CD14-positive monocyte (primary cell): Measurements from ENCODE around the gene LRSAM1. TPM values are rescaled to one million over a fixed set of nuclear protein-coding genes. Genes with fewer than 3 reads are reported as not detected.
A peak's percentile ranks its signal among the peaks of the same experiment; 100 is the strongest.

Experiments
- DNase-seq, 3 donors: peaks; one replicate each; pipeline ENCODE4 v3.0.0-alpha.2; 2011 to 2022
- H2AFZ ChIP-seq: 2 replicates; pipeline ENCODE4 v1.6.0; 2012; ENCODE audit warnings: mild to moderate bottlenecking, low read depth, low read length, inconsistent platforms; ENCODE audit not compliant: insufficient read depth, poor library complexity, severe bottlenecking
- H3K27ac ChIP-seq, 2 donors: 1 replicate in 1 of 2; 2 replicates in 1 of 2; pipeline ENCODE4 v1.5.1; 2012 to 2013; ENCODE audit warnings: low read length in 2 of 2, control low read depth in 1 of 2, inconsistent platforms in 1 of 2, low read depth in 1 of 2, mild to moderate bottlenecking in 1 of 2
- H3K27me3 ChIP-seq, 2 donors: one replicate each; pipeline versions ENCODE4 v1.6.0 to v1.6.1; 2011 to 2013; ENCODE audit warnings: low read length in 2 of 2; ENCODE audit not compliant: control insufficient read depth in 2 of 2, insufficient read depth in 2 of 2
- H3K36me3 ChIP-seq, 2 donors: replicated peaks in 1 of 2; 1 replicate in 1 of 2; 2 replicates in 1 of 2; pipeline versions ENCODE4 v1.5.1 to v1.6.1; 2012 to 2013; ENCODE audit warnings: low read length in 2 of 2, control low read depth in 1 of 2, inconsistent platforms in 1 of 2, mild to moderate bottlenecking in 1 of 2; ENCODE audit not compliant: insufficient read depth in 2 of 2, control insufficient read depth in 1 of 2
- H3K4me1 ChIP-seq, 2 donors: 1 replicate in 1 of 2; 2 replicates in 1 of 2; pipeline versions ENCODE4 v1.5.1 to v1.6.1; 2012 to 2013; ENCODE audit warnings: low read length in 2 of 2, control low read depth in 1 of 2, inconsistent platforms in 1 of 2, mild to moderate bottlenecking in 1 of 2, moderate library complexity in 1 of 2; ENCODE audit not compliant: insufficient read depth in 2 of 2, control insufficient read depth in 1 of 2
- H3K4me2 ChIP-seq: replicated peaks from 2 replicates; pipeline ENCODE3; 2012; ENCODE audit warnings: low read length, moderate library complexity, mild to moderate bottlenecking; ENCODE audit not compliant: poor library complexity, severe bottlenecking; ENCODE audit errors: extremely low read depth
- H3K4me3 ChIP-seq, 3 experiments: fragments of 200-600 bp in 1 of 3; sonication (generic) in 1 of 3; replicated peaks in 1 of 3; 1 replicate in 2 of 3; 2 replicates in 1 of 3; pipeline ENCODE4 v1.5.1; 2011 to 2013; ENCODE audit warnings: low read length in 3 of 3, mild to moderate bottlenecking in 3 of 3, control low read depth in 2 of 3, low read depth in 2 of 3, inconsistent platforms in 1 of 3, moderate library complexity in 1 of 3
- H3K79me2 ChIP-seq: 2 replicates; pipeline ENCODE4 v1.6.0; 2012; ENCODE audit warnings: mild to moderate bottlenecking, control low read depth, inconsistent platforms, low read length, moderate library complexity; ENCODE audit not compliant: insufficient read depth
- H3K9ac ChIP-seq: 2 replicates; pipeline ENCODE4 v1.6.0; 2017; ENCODE audit warnings: low read length, mild to moderate bottlenecking; ENCODE audit not compliant: insufficient read depth, poor library complexity, severe bottlenecking
- H3K9me3 ChIP-seq, 2 donors: replicated peaks in 1 of 2; 1 replicate in 1 of 2; 2 replicates in 1 of 2; pipeline versions ENCODE4 v1.5.1 to v1.6.1; 2012 to 2013; ENCODE audit warnings: low read length in 2 of 2, control low read depth in 1 of 2; ENCODE audit not compliant: control insufficient read depth in 1 of 2, insufficient read depth in 1 of 2
- H4K20me1 ChIP-seq: 2 replicates; pipeline ENCODE4 v1.6.0; 2012; ENCODE audit warnings: mild to moderate bottlenecking, low read length, control low read depth, moderate library complexity; ENCODE audit not compliant: insufficient read depth
- H3K27ac Mint-ChIP-seq, 7 donors: one replicate each; pipeline ENCODE4 v1.8.0; 2020; ENCODE audit warnings: mild to moderate bottlenecking in 7 of 7, mixed read lengths in 7 of 7, moderate library complexity in 6 of 7, inconsistent platforms in 2 of 7
- H3K27me3 Mint-ChIP-seq, 3 donors: one replicate each; pipeline ENCODE4 v1.8.0; 2021 to 2022; ENCODE audit warnings: low read depth in 3 of 3, mild to moderate bottlenecking in 3 of 3, mixed read lengths in 3 of 3, moderate library complexity in 3 of 3, inconsistent platforms in 1 of 3
- H3K36me3 Mint-ChIP-seq, 2 donors: one replicate each; pipeline ENCODE4 v1.8.0; 2020; ENCODE audit warnings: mixed read lengths in 2 of 2, inconsistent platforms in 1 of 2, mild to moderate bottlenecking in 1 of 2
- H3K4me1 Mint-ChIP-seq: one replicate; pipeline ENCODE4 v1.8.0; 2020; ENCODE audit warnings: mild to moderate bottlenecking, mixed read lengths
- H3K4me3 Mint-ChIP-seq, 2 donors: one replicate each; pipeline ENCODE4 v1.8.0; 2020; ENCODE audit warnings: mild to moderate bottlenecking in 2 of 2, mixed read lengths in 2 of 2, moderate library complexity in 1 of 2
- H3K9me3 Mint-ChIP-seq, 7 donors: one replicate each; pipeline ENCODE4 v1.8.0; 2020 to 2022; ENCODE audit warnings: mixed read lengths in 7 of 7, mild to moderate bottlenecking in 6 of 7, moderate library complexity in 6 of 7, inconsistent platforms in 2 of 7
- WGBS: methylation state at CpG from one replicate; pipeline ENCODE4 v1.1.5; 2013; ENCODE audit warnings: missing lambda C conversion rate; ENCODE audit not compliant: insufficient coverage; 5-methylcytosine and 5-hydroxymethylcytosine counted together
- intact Hi-C, 2 donors: fragments of 100-400 bp; cut with micrococcal nuclease; formaldehyde crosslinking; loops; one replicate each; pipeline versions ENCODE4 v1.15.0 to v1.15.1; 2023
- polyA plus RNA-seq, 3 donors: library from polyadenylated mRNA; depleted of rRNA in 1 of 3; unstranded in 2 of 3; stranded (reverse) in 1 of 3; fragments of 300-500 nt in 2 of 3; fragments of >200 nt in 1 of 3; fragmentation: Illumina TruSeq in 2 of 3; gene quantifications; 1 replicate in 2 of 3; 2 replicates in 1 of 3; pipeline ENCODE4 v1.2.3, GENCODE V29; 2012 to 2021
- TF ChIP-seq, protein P1 (sequence below): fragments of 200-600 bp; IDR thresholded peaks from one replicate; pipeline ENCODE4 v1.8.0; 2022; ENCODE audit warnings: antibody characterized with exemption, mild to moderate bottlenecking

The LRSAM1 gene
- polyA plus RNA-seq, 3 donors: 6.0 to 19.8 (median 8.2) TPM

- Histone ChIP-seq H3K27me3 (no peaks in the 10 kb centered on the region), H3K36me3 (peaks cover 84 to 98% of the 10 kb centered on the region in 2 donors), H3K9me3 (no peaks in the 10 kb centered on the region), H3K27ac (no peak overlapping the region), H4K20me1 (peaks cover 69% of the 10 kb centered on the region), H3K9ac (no peak overlapping the region), H3K4me1 (no peaks in the 10 kb centered on the region), H3K4me3 (no peak overlapping the region), H3K79me2 (no peaks in the 10 kb centered on the region), H3K4me2 (no peak overlapping the region), H2AFZ (no peak overlapping the region)
- H3K27ac Mint-ChIP-seq: no peak overlapping the region
- no peaks in the 10 kb centered on the region for H3K9me3 Mint-ChIP-seq
- H3K4me3 Mint-ChIP-seq: no peak overlapping the region
- intact Hi-C loops: loop anchor here in 1 of 2 donors (10.0 kb wide), 1 partner anchor 365 kb away; the partner anchor contains the start of gene AK1
- peaks cover 69 to 89% of the 10 kb centered on the region in 2 donors for H3K36me3 Mint-ChIP-seq
- peak in 1 of 3 donors; percentile 2 for DNase-seq
- H3K27me3 Mint-ChIP-seq: peaks cover 1 to 9% (median 4%) of the 10 kb centered on the region in 3 donors
- TF ChIP-seq, protein P1, sequence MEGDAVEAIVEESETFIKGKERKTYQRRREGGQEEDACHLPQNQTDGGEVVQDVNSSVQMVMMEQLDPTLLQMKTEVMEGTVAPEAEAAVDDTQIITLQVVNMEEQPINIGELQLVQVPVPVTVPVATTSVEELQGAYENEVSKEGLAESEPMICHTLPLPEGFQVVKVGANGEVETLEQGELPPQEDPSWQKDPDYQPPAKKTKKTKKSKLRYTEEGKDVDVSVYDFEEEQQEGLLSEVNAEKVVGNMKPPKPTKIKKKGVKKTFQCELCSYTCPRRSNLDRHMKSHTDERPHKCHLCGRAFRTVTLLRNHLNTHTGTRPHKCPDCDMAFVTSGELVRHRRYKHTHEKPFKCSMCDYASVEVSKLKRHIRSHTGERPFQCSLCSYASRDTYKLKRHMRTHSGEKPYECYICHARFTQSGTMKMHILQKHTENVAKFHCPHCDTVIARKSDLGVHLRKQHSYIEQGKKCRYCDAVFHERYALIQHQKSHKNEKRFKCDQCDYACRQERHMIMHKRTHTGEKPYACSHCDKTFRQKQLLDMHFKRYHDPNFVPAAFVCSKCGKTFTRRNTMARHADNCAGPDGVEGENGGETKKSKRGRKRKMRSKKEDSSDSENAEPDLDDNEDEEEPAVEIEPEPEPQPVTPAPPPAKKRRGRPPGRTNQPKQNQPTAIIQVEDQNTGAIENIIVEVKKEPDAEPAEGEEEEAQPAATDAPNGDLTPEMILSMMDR: no peak
- no peaks in the 10 kb centered on the region for H3K4me1 Mint-ChIP-seq
- WGBS: 88% methylated on average over 12 of the region's 15 CpGs
Observed at GRCh38 chr9:127509955-127510299, 58.6 kb downstream of the LRSAM1 start.

- peaks cover 74 to 90% of the 10 kb centered on the region in 2 donors for H3K36me3 Mint-ChIP-seq
- DNase-seq: no peak
- Histone ChIP-seq H3K9me3 (no peaks in the 10 kb centered on the region), H2AFZ (no peak overlapping the region), H3K4me2 (no peak overlapping the region), H3K4me3 (no peak overlapping the region), H3K36me3 (peaks cover 75 to 89% of the 10 kb centered on the region in 2 donors), H3K9ac (no peak overlapping the region), H4K20me1 (peaks cover 41% of the 10 kb centered on the region), H3K79me2 (peaks cover 5% of the 10 kb centered on the region), H3K4me1 (peaks cover 11 to 13% of the 10 kb centered on the region in 2 donors), H3K27me3 (no peaks in the 10 kb centered on the region), H3K27ac (no peak overlapping the region)
- peaks cover 1 to 9% (median 3%) of the 10 kb centered on the region in 3 donors for H3K27me3 Mint-ChIP-seq
- H3K27ac Mint-ChIP-seq: peak overlapping the region in 2 of 7 donors; percentile 37 to 40
- H3K9me3 Mint-ChIP-seq: no peaks in the 10 kb centered on the region
- peaks cover 11% of the 10 kb centered on the region for H3K4me1 Mint-ChIP-seq
- TF ChIP-seq, protein P1: no peak
- no peak overlapping the region for H3K4me3 Mint-ChIP-seq
- intact Hi-C loops: no loop called here
- 80% methylated on average over 1 of the region's 2 CpGs for WGBS
Observed at GRCh38 chr9:127514468-127514867, 63.2 kb downstream of the LRSAM1 start.
